Measurements from ENCODE around the gene CLEC9A. TPM values are rescaled to one million over a fixed set of nuclear protein-coding genes. Genes with fewer than 3 reads are reported as not detected.
A peak's percentile ranks its signal among the peaks of the same experiment; 100 is the strongest.

The CLEC9A gene
- total RNA-seq (2014; rRNA removed) (not detected in 2 replicates), Bru-seq, nascent RNA (percentile 8 among the genes with signal in this experiment), BruChase-seq, experiment 1, labeled RNA remaining after a 6-hour chase (percentile 3 among the genes with signal in this experiment), BruChase-seq, experiment 2, labeled RNA remaining after a 2-hour chase (percentile 2 among the genes with signal in this experiment)
- long read RNA-seq = 0 reads

GRCh38 chr12:10030446-10030845 lies at the start of gene CLEC9A:
Gene CLEC9A (plus strand): TSS chr12:10030682. CDS start chr12:10052688, 22,006 bp downstream.
- DNase-seq = no peak
- ChIA-PET POLR2A (ENCODE audit: unreplicated experiment) (no interaction called here), CTCF (no interaction called here)
- peak within 1 kb of the TSS; percentile 66 for H3K4me2 ChIP-seq (ENCODE audit: low read length)
- no peaks in the 10 kb centered on the region for H4K20me1 ChIP-seq (ENCODE audit: low read length)
- peak within 1 kb of the TSS; percentile 33; the same call in 1 of the 2 replicates for H3K9ac ChIP-seq (ENCODE audit: low read length)
- no peaks in the 10 kb centered on the region for H3K9me3 ChIP-seq (ENCODE audit: low read length)
- H3K27ac ChIP-seq (ENCODE audit: low read length) = peak within 1 kb of the TSS; percentile 85
- BruUV-seq (replicated peaks) = no TSS peak
- H3F3A ChIP-seq (ENCODE audit: low read length, unreplicated experiment) = no peaks in the 10 kb centered on the region
- intact Hi-C loops (cut with micrococcal nuclease) = loop anchor here (2.0 to 5.0 kb wide), 2 partner anchors 14 to 162 kb away; no protein-coding TSS in a partner anchor
- H3K4me3 ChIP-seq (ENCODE audit: low read length) = no peak within 1 kb of the TSS; the same call in 1 of the 2 replicates
- no peak for ATAC-seq
- no peaks in the 10 kb centered on the region for H3K27me3 ChIP-seq (ENCODE audit: low read length)
- TF ChIP-seq EZH2 (IDR thresholded peaks at IDR 0.05; ENCODE audit: low read length, unreplicated experiment) (no peak), EZH2phosphoT487 (IDR thresholded peaks at IDR 0.05; ENCODE audit: borderline replicate concordance, low read length) (no peak), CTCF (conservative IDR thresholded peaks at IDR 0.05; ENCODE audit: low read depth, low read length) (no peak)
- H3K4me1 ChIP-seq (ENCODE audit: insufficient read depth, low read length) = peaks cover 24% of the 10 kb centered on the region
- no peaks in the 10 kb centered on the region for H3K9me2 ChIP-seq (replicated peaks; ENCODE audit: low read length)
- H3K79me2 ChIP-seq (ENCODE audit: low read length) = no peaks in the 10 kb centered on the region
- peak within 1 kb of the TSS; percentile 59 for H2AFZ ChIP-seq (ENCODE audit: low read length)
- no peaks in the 10 kb centered on the region for H3K36me3 ChIP-seq (ENCODE audit: low read depth, low read length)

DNA sequence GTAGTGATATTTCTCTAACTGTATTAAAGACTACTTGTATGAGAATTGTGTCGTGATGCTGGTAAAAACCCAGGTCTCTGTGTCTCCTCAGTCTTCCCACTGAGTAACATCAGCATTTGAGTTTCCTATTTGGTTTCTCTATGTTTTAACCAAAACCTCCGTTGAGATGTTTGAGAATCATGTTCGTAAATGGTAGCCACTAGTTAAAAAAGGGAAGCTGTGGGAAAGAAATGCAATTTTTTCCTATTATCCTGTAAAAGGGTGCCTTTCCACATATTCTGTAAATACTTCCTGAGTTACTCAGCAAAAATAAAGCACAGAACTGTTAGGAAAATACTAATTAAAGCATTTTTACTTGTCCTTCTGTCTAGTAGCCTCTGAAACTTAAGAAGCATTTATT lies 38.6 kb upstream of the CLEC9A start:
- Histone ChIP-seq H2AFZ (ENCODE audit: low read length) (no peak overlapping the region), H3K4me2 (ENCODE audit: low read length) (no peak overlapping the region), H3K9me3 (ENCODE audit: low read length) (no peaks in the 10 kb centered on the region), H3K79me2 (ENCODE audit: low read length) (no peaks in the 10 kb centered on the region), H3F3A (ENCODE audit: low read length, unreplicated experiment) (no peaks in the 10 kb centered on the region), H3K9me2 (replicated peaks; ENCODE audit: low read length) (no peaks in the 10 kb centered on the region), H4K20me1 (ENCODE audit: low read length) (no peaks in the 10 kb centered on the region), H3K4me1 (ENCODE audit: insufficient read depth, low read length) (no peaks in the 10 kb centered on the region), H3K4me3 (ENCODE audit: low read length) (no peak overlapping the region), H3K27ac (ENCODE audit: low read length) (no peak overlapping the region), H3K9ac (ENCODE audit: low read length) (no peak overlapping the region), H3K27me3 (ENCODE audit: low read length) (peaks cover 38% of the 10 kb centered on the region), H3K36me3 (ENCODE audit: low read depth, low read length) (no peaks in the 10 kb centered on the region)
- no peak for ATAC-seq
- no TSS peak for BruUV-seq (replicated peaks)
- no peak for DNase-seq
- POLR2A ChIA-PET (ENCODE audit: unreplicated experiment) = no interaction called here
- CTCF ChIA-PET = no interaction called here
- intact Hi-C loops (cut with micrococcal nuclease) = no loop called here
- TF ChIP-seq CTCF (conservative IDR thresholded peaks at IDR 0.05; ENCODE audit: low read depth, low read length) = no peak
- TF ChIP-seq EZH2phosphoT487 (IDR thresholded peaks at IDR 0.05; ENCODE audit: borderline replicate concordance, low read length) = no peak
- no peak for TF ChIP-seq EZH2 (IDR thresholded peaks at IDR 0.05; ENCODE audit: low read length, unreplicated experiment)

- Histone ChIP-seq H3K79me2 (ENCODE audit: low read length) (no peaks in the 10 kb centered on the region), H3K9me3 (ENCODE audit: low read length) (no peaks in the 10 kb centered on the region), H4K20me1 (ENCODE audit: low read length) (no peaks in the 10 kb centered on the region), H3K9ac (ENCODE audit: low read length) (no peak overlapping the region), H3K36me3 (ENCODE audit: low read depth, low read length) (no peaks in the 10 kb centered on the region), H3K4me1 (ENCODE audit: insufficient read depth, low read length) (no peaks in the 10 kb centered on the region), H3K4me2 (ENCODE audit: low read length) (no peak overlapping the region), H3K4me3 (ENCODE audit: low read length) (no peak overlapping the region), H3K9me2 (replicated peaks; ENCODE audit: low read length) (no peaks in the 10 kb centered on the region), H3F3A (ENCODE audit: low read length, unreplicated experiment) (no peaks in the 10 kb centered on the region), H3K27ac (ENCODE audit: low read length) (no peak overlapping the region), H2AFZ (ENCODE audit: low read length) (no peak overlapping the region), H3K27me3 (ENCODE audit: low read length) (peaks cover 42% of the 10 kb centered on the region)
- CTCF ChIA-PET = no interaction called here
- no peak for TF ChIP-seq CTCF (conservative IDR thresholded peaks at IDR 0.05; ENCODE audit: low read depth, low read length)
- no peak for TF ChIP-seq EZH2phosphoT487 (IDR thresholded peaks at IDR 0.05; ENCODE audit: borderline replicate concordance, low read length)
- no peak for TF ChIP-seq EZH2 (IDR thresholded peaks at IDR 0.05; ENCODE audit: low read length, unreplicated experiment)
- no peak for ATAC-seq
- DNase-seq = no peak
- intact Hi-C loops (cut with micrococcal nuclease) = no loop called here
- POLR2A ChIA-PET (ENCODE audit: unreplicated experiment) = no interaction called here
- BruUV-seq (replicated peaks) = no TSS peak
Measured at GRCh38 chr12:9992296-9992695, 38.2 kb upstream of the CLEC9A start.
